CD4-positive, alpha-beta T cell treated with Interleukin-4 for 1 hour (primary cell): Measurements from ENCODE around the gene WDR75.
"Not testable (repeated sequence)": the region's sequence is repeated elsewhere in the genome, so short reads cannot be mapped to it uniquely, and the experiment has no call there.

ENCODE experiments used
- DNase-seq, 2 donors: peaks; one replicate each; pipeline ENCODE4 v3.0.0-alpha.2; 2020 to 2022

WDR75 gene

DNA sequence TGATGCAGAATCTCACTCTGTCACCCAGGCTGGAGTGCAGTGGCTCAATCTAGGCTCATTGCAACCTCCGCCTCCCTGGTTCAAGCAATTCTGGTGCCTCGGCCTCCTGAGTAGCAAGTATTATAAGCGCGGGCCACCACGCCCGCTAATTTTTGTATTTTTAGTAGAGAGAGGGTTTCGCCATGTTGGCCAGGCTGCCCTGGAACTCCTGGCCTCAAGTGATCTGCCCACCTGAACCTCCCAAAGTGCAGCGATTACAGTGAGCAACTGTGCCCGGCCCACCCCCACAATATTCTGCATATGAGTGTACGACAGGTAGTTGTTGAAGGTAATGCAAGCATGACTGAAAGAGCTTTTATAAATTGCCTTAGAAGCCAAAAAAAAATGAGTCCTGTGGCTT lies 1.2 kb downstream of the WDR75 start:
- DNase-seq: no peak

DNA sequence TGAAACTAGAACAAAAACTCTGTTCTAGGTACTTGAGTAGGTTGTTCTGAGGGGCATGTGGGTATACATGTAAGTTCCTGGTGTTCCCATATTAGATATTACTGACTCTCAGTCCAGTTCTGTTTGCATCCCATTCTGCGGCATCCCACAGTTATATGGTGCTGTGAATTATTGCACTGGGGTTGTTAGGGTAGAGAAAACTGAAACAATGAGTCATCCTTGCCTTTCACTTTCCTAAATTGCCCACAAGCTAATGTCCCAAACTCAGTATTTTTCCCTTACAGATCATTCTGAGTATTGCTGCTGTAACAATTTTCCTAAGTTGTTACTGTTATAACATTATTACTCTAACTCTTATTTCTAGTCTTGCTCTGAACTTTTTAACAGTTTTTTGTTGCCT lies 3.0 kb downstream of the WDR75 start:
- DNase-seq: no peak

DNA sequence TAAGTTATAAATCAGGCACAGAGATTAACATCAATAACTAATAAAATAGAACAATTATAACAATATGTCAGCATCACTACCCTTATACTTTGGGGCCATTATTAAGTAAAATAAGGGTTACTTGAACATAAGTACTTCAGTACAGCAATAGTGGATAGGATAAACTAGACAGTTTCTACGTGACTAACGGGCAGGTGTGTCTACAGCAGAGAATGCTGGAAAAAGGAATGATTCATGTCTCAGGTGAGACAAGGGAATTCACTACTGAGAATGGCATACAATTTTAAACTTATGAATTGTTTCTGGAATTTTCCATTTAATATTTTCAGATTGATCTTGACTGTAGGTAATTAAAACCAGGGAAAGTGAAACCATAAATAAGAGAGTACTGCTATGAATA lies 5.5 kb downstream of the WDR75 start:
- no peak for DNase-seq

GRCh38 chr2:189454009-189454408 lies 12.7 kb downstream of the WDR75 start:
- no peak for DNase-seq

- no peak for DNase-seq
Observed at GRCh38 chr2:189465076-189465475, 23.8 kb downstream of the WDR75 start.

GRCh38 chr2:189465478-189465877 lies 24.2 kb downstream of the WDR75 start:
- DNase-seq: no peak

DNA sequence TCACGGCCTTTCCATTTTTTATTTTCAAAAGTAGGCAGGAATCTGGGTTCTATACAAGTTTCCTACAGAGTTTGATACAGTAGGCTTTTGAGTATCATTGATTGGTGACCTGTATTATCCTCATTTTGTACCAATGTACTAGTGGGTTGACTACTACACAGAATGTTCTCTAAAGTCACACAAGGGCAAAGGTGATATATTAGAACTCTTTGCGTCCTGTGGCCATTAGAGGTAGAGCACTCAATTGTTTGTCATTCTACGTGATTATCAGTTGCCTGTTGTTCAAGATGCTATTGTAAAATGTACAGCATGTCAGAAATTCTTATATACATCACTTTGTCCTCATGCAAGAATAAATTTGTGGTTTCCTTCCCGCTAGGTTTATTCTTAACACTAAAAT lies 24.8 kb downstream of the WDR75 start:
- no peak for DNase-seq

DNA sequence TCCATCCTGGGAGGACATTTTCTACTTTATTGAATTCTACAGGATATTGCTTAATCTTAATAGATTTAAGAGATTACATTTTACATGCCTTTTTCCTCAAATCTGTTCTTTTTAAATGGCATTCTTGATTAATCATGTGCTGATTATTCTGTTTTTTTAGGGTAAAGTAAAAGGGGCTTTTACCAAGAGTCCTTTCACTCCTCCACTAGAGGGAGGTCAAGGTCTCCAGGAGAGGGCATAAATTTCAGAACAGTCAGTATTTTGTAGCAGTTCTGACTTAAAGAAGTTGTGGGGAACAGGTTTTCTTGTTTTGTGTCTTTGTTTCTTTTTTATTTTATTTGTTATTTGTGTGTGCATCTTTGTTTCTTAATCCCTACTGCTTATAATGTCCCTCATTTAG lies 25.4 kb downstream of the WDR75 start:
- peak in 1 of 2 donors; percentile 32 for DNase-seq

DNA sequence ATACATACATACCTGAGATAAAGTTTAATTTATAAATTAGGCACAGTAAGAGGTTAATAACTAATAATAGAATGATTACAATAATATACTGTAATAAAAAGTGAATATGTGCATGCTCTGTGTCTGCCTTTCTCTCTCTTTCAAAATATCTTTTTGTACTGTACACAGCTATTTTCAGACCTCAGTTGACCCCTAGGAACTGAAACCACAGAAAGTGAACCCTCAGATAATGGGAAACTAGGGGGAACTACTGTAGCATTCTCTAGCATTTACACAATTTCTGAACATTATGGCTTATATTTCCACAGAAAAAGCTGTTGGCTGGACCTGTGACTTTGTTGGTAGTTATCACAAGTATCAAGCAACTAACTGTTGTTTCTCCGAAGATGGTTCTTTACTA lies 25.9 kb downstream of the WDR75 start:
- no peak for DNase-seq

- no peak for DNase-seq
Observed at GRCh38 chr2:189467593-189467992, 26.3 kb downstream of the WDR75 start.

DNA sequence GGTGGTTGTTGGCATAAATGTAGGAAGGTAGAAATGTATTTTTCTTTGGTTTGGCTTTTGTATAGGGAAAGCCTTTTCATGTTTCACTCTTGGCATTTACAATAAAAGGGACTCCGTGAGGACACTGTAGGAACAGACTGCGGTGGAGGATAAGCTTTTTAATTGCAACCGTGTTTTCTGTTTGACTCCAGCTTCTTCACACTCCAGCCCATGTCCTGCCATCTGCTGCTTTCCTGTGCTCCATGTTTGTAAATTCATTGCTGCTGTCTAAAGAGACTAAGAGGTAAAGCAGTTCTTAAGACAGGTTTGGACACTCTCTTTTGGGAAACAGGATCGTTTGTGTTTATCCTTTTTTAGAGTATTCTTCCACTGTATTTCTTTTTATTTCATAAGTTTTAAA lies 33.3 kb downstream of the WDR75 start:
- DNase-seq: no peak

GRCh38 chr2:189477756-189478155 lies 36.5 kb downstream of the WDR75 start:
- DNase-seq: no peak

- not testable (repeated sequence) for DNase-seq
Observed at GRCh38 chr2:189478289-189478688, 37.0 kb downstream of the WDR75 start.

DNA sequence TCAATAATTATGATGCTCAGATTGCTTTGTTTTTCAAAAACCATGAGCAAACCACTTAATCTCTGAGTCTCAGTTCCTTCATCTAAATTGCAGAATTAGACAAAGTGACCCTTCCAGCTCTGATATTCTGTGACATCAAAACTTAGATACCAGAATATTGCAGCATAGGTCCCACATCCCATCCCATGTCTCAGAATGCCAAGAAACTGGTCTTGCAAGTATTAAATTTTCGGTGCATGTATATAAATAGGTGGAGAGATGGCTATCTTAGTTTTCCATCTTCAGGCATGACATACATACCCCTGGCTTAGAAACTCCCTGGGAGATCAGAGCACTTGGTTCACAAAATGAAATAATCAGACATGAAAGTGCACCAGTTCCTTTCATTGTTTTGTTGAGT lies 39.8 kb downstream of the WDR75 start:
- no peak for DNase-seq

DNA sequence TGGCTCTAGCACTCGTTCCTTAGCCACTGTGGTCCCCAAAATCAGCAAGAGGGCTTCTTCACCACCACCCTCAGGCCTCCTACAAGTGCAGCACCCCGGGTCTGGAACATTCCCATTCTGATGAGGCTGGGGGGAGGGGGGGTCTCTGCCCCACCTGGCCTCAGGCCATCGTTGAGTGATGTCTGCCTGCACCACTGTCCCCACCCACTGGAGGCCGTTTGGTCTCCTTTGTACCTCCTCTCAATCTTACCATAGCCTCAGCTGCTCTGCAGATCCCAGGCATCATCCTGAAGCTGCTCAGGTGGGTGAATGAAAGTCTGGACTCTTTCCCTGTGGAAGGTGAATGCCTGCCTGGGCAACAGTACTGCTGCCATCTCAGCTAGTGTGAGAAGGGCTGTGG lies 42.3 kb downstream of the WDR75 start:
- no peak for DNase-seq

DNA sequence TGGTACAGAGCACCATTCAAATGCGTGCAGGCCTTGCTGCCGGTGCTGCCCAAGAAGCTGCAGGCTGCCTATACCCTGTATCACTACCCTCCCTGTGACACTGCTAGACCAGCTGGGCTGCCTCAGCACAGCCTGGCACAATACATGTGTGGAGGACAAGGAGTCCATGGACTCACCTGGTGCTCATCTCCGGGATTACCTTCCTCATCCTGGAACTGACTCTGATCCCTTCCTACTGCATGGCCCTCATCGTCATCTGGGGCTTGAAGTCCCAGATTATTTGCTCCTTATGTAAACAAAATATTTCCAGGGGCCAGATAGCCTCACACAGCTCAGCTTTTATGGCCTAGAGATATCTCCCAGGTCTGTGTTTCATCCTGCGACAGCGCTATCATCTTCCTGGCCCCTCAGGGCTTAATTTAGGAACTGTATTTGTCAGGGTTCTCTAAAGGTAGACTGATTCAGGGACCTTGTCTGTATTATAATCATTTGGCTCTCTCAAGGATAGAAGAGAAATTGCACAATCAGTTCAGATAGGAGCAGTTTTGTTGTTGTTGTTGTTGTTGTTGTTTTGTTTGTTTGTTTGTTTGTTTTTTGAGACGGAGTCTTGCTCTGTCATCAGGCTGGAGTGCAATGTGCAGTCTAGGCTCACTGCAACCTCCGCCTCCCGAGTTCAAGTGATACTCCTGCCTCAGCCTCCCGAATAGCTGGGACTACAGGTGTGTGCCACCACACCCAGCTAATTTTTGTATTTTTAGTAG lies 42.9 kb downstream of the WDR75 start:
- DNase-seq: no peak

DNA sequence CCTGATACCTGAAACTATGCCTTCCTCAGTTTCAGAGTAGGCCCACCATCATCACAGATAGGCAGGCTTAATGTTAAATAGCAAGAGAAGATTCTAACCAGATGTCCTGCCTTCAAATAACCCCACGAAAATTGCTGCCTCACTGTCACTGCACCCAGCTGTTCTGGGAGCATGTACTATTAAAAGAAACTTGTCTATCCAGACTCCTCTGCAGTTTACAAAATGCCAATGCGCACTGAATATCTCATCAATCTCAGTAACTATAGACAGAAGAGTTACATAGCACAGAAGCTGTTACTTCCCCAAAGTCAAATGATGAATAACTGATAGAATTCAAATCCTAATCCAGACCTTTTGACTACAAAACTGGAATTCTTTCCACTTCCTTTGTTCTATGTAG lies 43.9 kb downstream of the WDR75 start:
- DNase-seq: no peak

- DNase-seq: no peak
Observed at GRCh38 chr2:189486237-189486770, 45.0 kb downstream of the WDR75 start.

GRCh38 chr2:189487283-189488007 lies 46.2 kb downstream of the WDR75 start:
- DNase-seq: no peak

GRCh38 chr2:189488008-189488310 lies 46.7 kb downstream of the WDR75 start:
- no peak for DNase-seq

DNA sequence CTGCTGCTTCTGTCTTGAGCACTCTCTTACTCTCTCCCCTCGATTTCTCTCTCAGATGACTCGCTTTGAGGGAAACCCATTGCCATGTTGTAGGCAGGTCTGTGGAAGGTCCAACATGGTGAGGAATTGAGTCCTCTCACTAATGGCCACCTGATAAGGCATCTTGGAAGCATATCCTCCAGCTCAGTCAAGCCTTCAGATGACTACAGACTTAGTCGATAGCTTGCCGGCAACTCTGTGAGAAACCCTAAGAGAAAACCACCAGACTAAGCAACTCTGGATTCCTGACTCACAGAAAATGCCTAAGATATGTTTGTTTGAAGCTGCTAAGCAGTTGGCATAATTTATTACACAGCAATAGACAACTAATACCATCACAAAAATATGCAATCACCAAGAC lies 51.2 kb downstream of the WDR75 start:
- no peak for DNase-seq

- DNase-seq: no peak
Observed at GRCh38 chr2:189498205-189498604, 56.9 kb downstream of the WDR75 start.

DNA sequence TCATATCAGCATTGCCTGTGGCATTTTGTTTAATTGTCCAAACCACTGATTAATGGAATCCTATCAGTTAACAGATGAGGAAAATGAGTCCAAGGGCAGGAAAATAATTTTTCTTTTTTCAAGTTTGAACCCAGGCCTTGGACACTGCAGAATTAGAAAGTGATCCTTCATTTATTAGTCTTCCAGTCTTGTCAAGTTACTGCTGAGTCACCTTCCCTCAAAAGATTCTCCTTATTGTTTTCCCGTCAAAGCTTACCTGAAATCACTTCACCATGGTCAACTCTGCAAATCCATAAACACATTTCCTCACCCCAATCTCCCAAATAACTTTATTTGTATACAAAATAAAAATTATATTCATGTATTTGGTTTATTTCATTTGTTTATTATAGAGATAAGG lies 57.9 kb downstream of the WDR75 start:
- no peak for DNase-seq

DNA sequence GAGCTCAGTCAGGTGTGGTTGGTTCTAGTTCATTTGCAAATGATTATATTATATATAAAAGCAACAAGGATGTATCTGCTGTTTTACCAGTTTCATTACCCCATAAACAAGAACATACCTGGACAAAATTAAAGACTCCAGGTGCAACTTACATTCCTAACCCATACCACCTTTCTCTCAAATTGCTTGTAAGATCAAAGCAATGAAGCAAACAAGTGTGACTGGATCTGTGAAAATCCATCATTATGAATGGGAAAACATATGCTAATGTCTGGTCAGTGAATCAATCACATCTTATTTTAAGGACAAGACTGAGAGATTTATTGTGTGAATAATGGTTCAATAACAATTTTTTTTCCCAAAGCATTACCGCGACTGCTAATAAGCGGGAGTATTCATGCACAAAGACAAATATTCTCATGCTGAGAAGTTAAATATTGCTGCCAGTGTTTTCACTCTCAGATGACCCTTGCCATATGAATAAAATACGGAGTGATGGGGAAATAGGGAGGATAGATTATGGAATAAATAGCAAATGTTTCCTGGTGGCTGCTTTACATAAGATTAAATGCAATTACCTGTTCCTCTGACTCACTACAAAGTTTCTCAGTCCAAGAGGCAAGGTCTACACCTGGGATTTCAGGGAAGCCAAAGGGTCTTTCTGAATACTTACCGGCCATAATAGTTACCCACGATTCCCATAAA lies 59.3 kb downstream of the WDR75 start:
- no peak for DNase-seq
